B cell (primary cell): ENCODE measurements around the gene LGI4.

Experiments
- EZH2 ChIP-seq: IDR thresholded peaks from 2 replicates; pipeline ENCODE4 v1.6.1; 2012; ENCODE audit warnings: borderline replicate concordance, low read depth, mild to moderate bottlenecking, moderate library complexity, low read length; ENCODE audit not compliant: insufficient read depth, poor library complexity, severe bottlenecking
- TF ChIP-seq, protein P1 (sequence below): fragments of 200-600 bp; IDR thresholded peaks from one replicate; pipeline ENCODE4 v1.8.0; 2022; ENCODE audit warnings: antibody characterized with exemption, mild to moderate bottlenecking

DNA sequence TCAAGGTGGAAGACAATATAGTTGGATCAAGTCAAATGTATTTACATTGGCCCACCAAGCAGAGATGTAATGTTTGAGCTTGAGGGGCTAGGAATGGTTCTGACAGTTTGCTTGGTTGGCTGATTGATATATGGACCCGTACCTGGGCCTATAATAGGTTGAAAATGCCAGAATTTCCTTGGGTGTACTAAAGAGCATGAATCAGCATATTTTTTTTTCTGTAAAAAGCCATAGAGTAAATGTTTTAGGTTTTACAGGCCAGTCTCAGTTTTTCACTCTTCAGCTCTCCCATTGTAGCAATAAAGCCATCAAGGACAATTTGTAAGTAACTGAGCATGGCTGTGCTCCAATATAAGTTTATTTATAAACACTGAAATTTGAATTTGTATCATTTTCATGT lies 46.5 kb upstream of the LGI4 start:
- TF ChIP-seq, protein P1, sequence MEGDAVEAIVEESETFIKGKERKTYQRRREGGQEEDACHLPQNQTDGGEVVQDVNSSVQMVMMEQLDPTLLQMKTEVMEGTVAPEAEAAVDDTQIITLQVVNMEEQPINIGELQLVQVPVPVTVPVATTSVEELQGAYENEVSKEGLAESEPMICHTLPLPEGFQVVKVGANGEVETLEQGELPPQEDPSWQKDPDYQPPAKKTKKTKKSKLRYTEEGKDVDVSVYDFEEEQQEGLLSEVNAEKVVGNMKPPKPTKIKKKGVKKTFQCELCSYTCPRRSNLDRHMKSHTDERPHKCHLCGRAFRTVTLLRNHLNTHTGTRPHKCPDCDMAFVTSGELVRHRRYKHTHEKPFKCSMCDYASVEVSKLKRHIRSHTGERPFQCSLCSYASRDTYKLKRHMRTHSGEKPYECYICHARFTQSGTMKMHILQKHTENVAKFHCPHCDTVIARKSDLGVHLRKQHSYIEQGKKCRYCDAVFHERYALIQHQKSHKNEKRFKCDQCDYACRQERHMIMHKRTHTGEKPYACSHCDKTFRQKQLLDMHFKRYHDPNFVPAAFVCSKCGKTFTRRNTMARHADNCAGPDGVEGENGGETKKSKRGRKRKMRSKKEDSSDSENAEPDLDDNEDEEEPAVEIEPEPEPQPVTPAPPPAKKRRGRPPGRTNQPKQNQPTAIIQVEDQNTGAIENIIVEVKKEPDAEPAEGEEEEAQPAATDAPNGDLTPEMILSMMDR: no peak
- TF ChIP-seq EZH2: no peak
